Naive thymus-derived CD8-positive, alpha-beta T cell (primary cell): Measurements from ENCODE around the gene S1PR5. TPM values are rescaled to one million over a fixed set of nuclear protein-coding genes. Genes with fewer than 3 reads are reported as not detected.

Experiments used
- ATAC-seq, 2 donors: fragments of 150-1000 bp; cut with Tn5 transposase in 1 of 2; sonication (Bioruptor Pico), chemical (Tn5 transposase) in 1 of 2; 1 replicate in 1 of 2; 2 replicates in 1 of 2; pipeline ENCODE4 v1.10.0; 2021; ENCODE audit warnings: mild to moderate bottlenecking in 2 of 2, moderate library complexity in 2 of 2
- POLR2A ChIA-PET: fragments of 350-600 bp; sonication (Branson Sonifier 250); formaldehyde crosslinking; loops from one replicate; lab custom pipeline; 2021; ENCODE audit warnings: antibody characterized with exemption; lab: Charles Lee
- DNase-seq, 10 donors: peaks; one replicate each; pipeline versions ENCODE4 v3.0.0 to v3.0.0-alpha.2; 2020 to 2022
- H3K27ac Mint-ChIP-seq, 10 donors: one replicate each; pipeline ENCODE4 v1.8.0; 2020 to 2022; ENCODE audit warnings: mild to moderate bottlenecking in 10 of 10, mixed read lengths in 10 of 10, moderate library complexity in 4 of 10, inconsistent platforms in 1 of 10
- H3K27me3 Mint-ChIP-seq, 5 donors: one replicate each; pipeline ENCODE4 v1.8.0; 2021 to 2022; ENCODE audit warnings: mixed read lengths in 5 of 5
- H3K36me3 Mint-ChIP-seq, 3 donors: one replicate each; pipeline ENCODE4 v1.8.0; 2020 to 2022; ENCODE audit warnings: mixed read lengths in 3 of 3, mild to moderate bottlenecking in 2 of 3, inconsistent platforms in 1 of 3
- H3K4me1 Mint-ChIP-seq, 4 donors: one replicate each; pipeline ENCODE4 v1.8.0; 2021 to 2022; ENCODE audit warnings: mixed read lengths in 4 of 4
- H3K4me3 Mint-ChIP-seq, 10 donors: one replicate each; pipeline ENCODE4 v1.8.0; 2020 to 2022; ENCODE audit warnings: mild to moderate bottlenecking in 10 of 10, mixed read lengths in 10 of 10, moderate library complexity in 6 of 10, inconsistent platforms in 1 of 10
- H3K9me3 Mint-ChIP-seq, 9 donors: one replicate each; pipeline ENCODE4 v1.8.0; 2020 to 2022; ENCODE audit warnings: mixed read lengths in 9 of 9, mild to moderate bottlenecking in 3 of 9, inconsistent platforms in 1 of 9, moderate library complexity in 1 of 9
- microRNA-seq: library from miRNA; unstranded; fragments of <30 nt; microRNA quantifications from one replicate; pipeline ENCODE4 v1.2.0, GENCODE V29; 2022; ENCODE audit warnings: borderline microRNAs expressed
- polyA plus RNA-seq, 3 donors: library from polyadenylated mRNA; unstranded; fragments of 300-500 nt; fragmentation: Illumina TruSeq; gene quantifications; one replicate each; pipeline ENCODE4 v1.2.3, GENCODE V29; 2021
- total RNA-seq, 8 experiments: library from RNA in 2 of 8; stranded (reverse) in 2 of 8; gene quantifications; one replicate each; pipeline ENCODE4 v1.2.3 and lab custom pipeline; 2021 to 2026

Gene S1PR5
- total and polyA plus RNA-seq, 5 experiments from 2014 or later = 0.81 to 77.2 (median 0.99) TPM

- H3K27me3 Mint-ChIP-seq = no peaks in the 10 kb centered on the region
- POLR2A ChIA-PET = interaction anchor here (0.7 kb wide), 1 partner anchor 78 kb away, joined by 7 read pairs; no protein-coding TSS in a partner anchor
- H3K36me3 Mint-ChIP-seq = peaks cover 0 to 46% (median 9%) of the 10 kb centered on the region in 3 donors
- no peaks in the 10 kb centered on the region for H3K9me3 Mint-ChIP-seq
- H3K4me3 Mint-ChIP-seq = no peak overlapping the region
- no peak for ATAC-seq
- no peak for DNase-seq
- H3K27ac Mint-ChIP-seq = no peak overlapping the region
- H3K4me1 Mint-ChIP-seq = peaks cover 0 to 11% (median 5%) of the 10 kb centered on the region in 4 donors
These were observed 30.7 kb downstream of the S1PR5 start for GRCh38 chr19:10486551-10486950.

GRCh38 chr19:10478903-10479384 lies 38.3 kb downstream of the S1PR5 start:
- Mint-ChIP-seq H3K4me1 (peaks cover 3 to 19% (median 9%) of the 10 kb centered on the region in 4 donors), H3K9me3 (no peaks in the 10 kb centered on the region), H3K4me3 (peak overlapping the region; percentile 39 to 81 (median 66)), H3K27ac (peak overlapping the region in 9 of 10 donors; percentile 57 to 91 (median 71)), H3K36me3 (no peaks in the 10 kb centered on the region), H3K27me3 (no peaks in the 10 kb centered on the region)
- DNase-seq = peak; percentile 77 to 92 (median 89)
- ATAC-seq = peak; percentile 97 to 98
- POLR2A ChIA-PET = no interaction called here

- H3K9me3 Mint-ChIP-seq = no peaks in the 10 kb centered on the region
- DNase-seq (no peak), ATAC-seq (no peak)
- POLR2A ChIA-PET = no interaction called here
- no peaks in the 10 kb centered on the region for H3K36me3 Mint-ChIP-seq
- H3K4me1 Mint-ChIP-seq = peaks cover 3 to 16% (median 9%) of the 10 kb centered on the region in 4 donors
- peak overlapping the region in 8 of 10 donors; percentile 8 to 77 (median 42) for H3K4me3 Mint-ChIP-seq
- H3K27ac Mint-ChIP-seq = peak overlapping the region in 2 of 10 donors; percentile 35 to 53
- no peaks in the 10 kb centered on the region for H3K27me3 Mint-ChIP-seq
These were observed 38.8 kb downstream of the S1PR5 start for GRCh38 chr19:10478476-10478875.

GRCh38 chr19:10474962-10475451 lies 42.2 kb downstream of the S1PR5 start:
- H3K4me1 Mint-ChIP-seq = peaks cover 3 to 14% (median 9%) of the 10 kb centered on the region in 4 donors
- H3K36me3 Mint-ChIP-seq = no peaks in the 10 kb centered on the region
- H3K4me3 Mint-ChIP-seq = no peak overlapping the region
- H3K9me3 Mint-ChIP-seq = no peaks in the 10 kb centered on the region
- POLR2A ChIA-PET = interaction anchor here (0.6 kb wide), 1 partner anchor 52 kb away, joined by 6 read pairs; no protein-coding TSS in a partner anchor
- H3K27ac Mint-ChIP-seq = no peak overlapping the region
- no peak for ATAC-seq
- H3K27me3 Mint-ChIP-seq = peaks cover 0 to 2% (median 0%) of the 10 kb centered on the region in 5 donors
- DNase-seq = no peak

GRCh38 chr19:10473192-10473591 lies 44.1 kb downstream of the S1PR5 start:
- Mint-ChIP-seq H3K36me3 (no peaks in the 10 kb centered on the region), H3K4me1 (peaks cover 0 to 2% (median 0%) of the 10 kb centered on the region in 4 donors), H3K9me3 (no peaks in the 10 kb centered on the region), H3K4me3 (no peak overlapping the region), H3K27ac (no peak overlapping the region), H3K27me3 (peaks cover 0 to 11% (median 2%) of the 10 kb centered on the region in 5 donors)
- no peak for DNase-seq
- POLR2A ChIA-PET = interaction anchor here (0.7 kb wide), 1 partner anchor 180 kb away, joined by 4 read pairs; no protein-coding TSS in a partner anchor
- no peak for ATAC-seq

- Mint-ChIP-seq H3K36me3 (no peaks in the 10 kb centered on the region), H3K27me3 (peaks cover 0 to 11% (median 2%) of the 10 kb centered on the region in 5 donors), H3K4me3 (no peak overlapping the region), H3K27ac (no peak overlapping the region), H3K4me1 (no peaks in the 10 kb centered on the region), H3K9me3 (no peaks in the 10 kb centered on the region)
- POLR2A ChIA-PET = interaction anchor here (0.7 kb wide), 2 partner anchors 35 to 292 kb away, joined by 3 to 4 read pairs; no protein-coding TSS in a partner anchor
- ATAC-seq (peak; percentile 52 to 61), DNase-seq (peak in 2 of 10 donors; percentile 20 to 24)
These were observed 45.3 kb downstream of the S1PR5 start for GRCh38 chr19:10471909-10472308.

- H3K27ac Mint-ChIP-seq = no peak overlapping the region
- H3K4me1 Mint-ChIP-seq = no peaks in the 10 kb centered on the region
- H3K4me3 Mint-ChIP-seq = no peak overlapping the region
- H3K27me3 Mint-ChIP-seq = peaks cover 0 to 11% (median 0%) of the 10 kb centered on the region in 5 donors
- DNase-seq = no peak
- POLR2A ChIA-PET = interaction anchor here (0.5 to 0.6 kb wide), 2 partner anchors 36 to 631 kb away, joined by 4 to 5 read pairs; no protein-coding TSS in a partner anchor
- no peaks in the 10 kb centered on the region for H3K9me3 Mint-ChIP-seq
- ATAC-seq = no peak
- H3K36me3 Mint-ChIP-seq = peaks cover 0 to 3% (median 0%) of the 10 kb centered on the region in 3 donors
These were observed 49.1 kb downstream of the S1PR5 start for GRCh38 chr19:10468133-10468532.

GRCh38 chr19:10467104-10467706 lies 50.0 kb downstream of the S1PR5 start:
- POLR2A ChIA-PET = no interaction called here

GRCh38 chr19:10464456-10464855 lies 52.8 kb downstream of the S1PR5 start:
- POLR2A ChIA-PET = no interaction called here
- ATAC-seq = no peak

More at GRCh38 chr19:10467104-10467706, 50.0 kb downstream of the S1PR5 start:
- DNase-seq = no peak
- H3K9me3 Mint-ChIP-seq = no peaks in the 10 kb centered on the region
- no peak overlapping the region for H3K4me3 Mint-ChIP-seq
- no peak overlapping the region for H3K27ac Mint-ChIP-seq
- peaks cover 0 to 3% (median 0%) of the 10 kb centered on the region in 3 donors for H3K36me3 Mint-ChIP-seq
- peaks cover 0 to 11% (median 0%) of the 10 kb centered on the region in 5 donors for H3K27me3 Mint-ChIP-seq
- peaks cover 0 to 6% (median under 1%) of the 10 kb centered on the region in 4 donors for H3K4me1 Mint-ChIP-seq
- ATAC-seq = no peak

More at GRCh38 chr19:10464456-10464855, 52.8 kb downstream of the S1PR5 start:
- DNase-seq = no peak
- Mint-ChIP-seq H3K9me3 (no peaks in the 10 kb centered on the region), H3K27me3 (peaks cover 0 to 11% (median 0%) of the 10 kb centered on the region in 5 donors), H3K4me3 (no peak overlapping the region), H3K27ac (no peak overlapping the region), H3K36me3 (peaks cover 0 to 3% (median 0%) of the 10 kb centered on the region in 3 donors), H3K4me1 (peaks cover 6 to 11% (median 9%) of the 10 kb centered on the region in 4 donors)

Small RNA genes lying within 50 kb of the gene (microRNA-seq; reads per million reads assigned to microRNA genes)
- gene MIR1238 = not detected

Other genes starting within 250 kb of the S1PR5 start
- 1 to 10 TPM; 1.9 to 2.0 TPM for gene ICAM1, start 246.3 kb downstream of the S1PR5 start, total RNA-seq
- 1 to 10 TPM; 1.2 to 3.9 (median 2.8) TPM for gene ICAM1, start 246.3 kb downstream of the S1PR5 start, polyA plus RNA-seq
- under 1 TPM in 1 of 2 experiments, not detected in 1; 0.57 TPM for gene ICAM4, start 230.5 kb downstream of the S1PR5 start, total RNA-seq
- gene ICAM4, start 230.5 kb downstream of the S1PR5 start, polyA plus RNA-seq = under 1 TPM in 2 of 3 donors, not detected in 1; 0.22 to 0.42 TPM
- gene ICAM5, start 227.5 kb downstream of the S1PR5 start, total RNA-seq = not detected
- not detected for gene ICAM5, start 227.5 kb downstream of the S1PR5 start, polyA plus RNA-seq
- 10 to 100 TPM; 10.0 to 12.2 TPM for gene ZGLP1, start 207.6 kb downstream of the S1PR5 start, total RNA-seq
- under 1 TPM in 1 of 3 donors, not detected in 2; 0.27 TPM for gene ZGLP1, start 207.6 kb downstream of the S1PR5 start, polyA plus RNA-seq
- gene FDX2, start 201.4 kb downstream of the S1PR5 start, total RNA-seq = 10 to 100 TPM; 11.9 to 14.9 TPM
- gene FDX2, start 201.4 kb downstream of the S1PR5 start, polyA plus RNA-seq = 10 to 100 TPM; 14.3 to 26.7 (median 18.4) TPM
- 10 to 100 TPM; 52.1 to 55.8 TPM for gene RAVER1, start 183.9 kb downstream of the S1PR5 start, total RNA-seq
- 10 to 100 TPM; 11.2 to 23.6 (median 17.5) TPM for gene RAVER1, start 183.9 kb downstream of the S1PR5 start, polyA plus RNA-seq
- gene ICAM3, start 177.8 kb downstream of the S1PR5 start, total RNA-seq = 100 to 1,000 TPM; 122 to 127 TPM
- gene ICAM3, start 177.8 kb downstream of the S1PR5 start, polyA plus RNA-seq = 100 to 1,000 TPM; 214 to 229 (median 221) TPM
- gene TYK2, start 136.9 kb downstream of the S1PR5 start, total RNA-seq = 100 to 1,000 TPM; 313 to 319 TPM
- gene TYK2, start 136.9 kb downstream of the S1PR5 start, polyA plus RNA-seq = 10 to 100 TPM; 33.4 to 50.3 (median 43.9) TPM
- gene CDC37, start 113.9 kb downstream of the S1PR5 start, total RNA-seq = 100 to 1,000 TPM; 155 to 158 TPM
- 10 to 100 TPM; 63.2 to 81.1 (median 65.6) TPM for gene CDC37, start 113.9 kb downstream of the S1PR5 start, polyA plus RNA-seq
- gene PDE4A, start 96.9 kb downstream of the S1PR5 start, total RNA-seq = under 1 TPM; 0.88 to 0.99 TPM
- gene PDE4A, start 96.9 kb downstream of the S1PR5 start, polyA plus RNA-seq = 1 to 10 TPM in 2 of 3 donors, under 1 TPM in 1; 0.33 to 2.5 (median 1.9) TPM
- 10 to 100 TPM; 34.6 to 35.2 TPM for gene KEAP1, start 14.1 kb downstream of the S1PR5 start, total RNA-seq
- gene KEAP1, start 14.1 kb downstream of the S1PR5 start, polyA plus RNA-seq = 10 to 100 TPM; 15.1 to 25.7 (median 20.1) TPM
- 10 to 100 TPM; 52.0 to 53.4 TPM for gene ATG4D, start 26.5 kb upstream of the S1PR5 start, total RNA-seq
- 10 to 100 TPM in 2 of 3 donors, 1 to 10 TPM in 1; 9.2 to 19.3 (median 12.2) TPM for gene ATG4D, start 26.5 kb upstream of the S1PR5 start, polyA plus RNA-seq
- 10 to 100 TPM; 57.8 to 68.4 TPM for gene KRI1, start 48.6 kb upstream of the S1PR5 start, total RNA-seq
- gene KRI1, start 48.6 kb upstream of the S1PR5 start, polyA plus RNA-seq = 10 to 100 TPM; 12.8 to 46.9 (median 20.9) TPM
- 10 to 100 TPM; 27.2 to 28.1 TPM for gene CDKN2D, start 51.5 kb upstream of the S1PR5 start, total RNA-seq
- 100 to 1,000 TPM in 2 of 3 donors, 10 to 100 TPM in 1; 81.6 to 145 (median 108) TPM for gene CDKN2D, start 51.5 kb upstream of the S1PR5 start, polyA plus RNA-seq
- not detected for gene AP1M2, start 69.9 kb upstream of the S1PR5 start, total RNA-seq
- gene AP1M2, start 69.9 kb upstream of the S1PR5 start, polyA plus RNA-seq = under 1 TPM in 1 of 3 donors, not detected in 2; 0.25 TPM
- 100 to 1,000 TPM; 268 to 270 TPM for gene SLC44A2, start 108.1 kb upstream of the S1PR5 start, total RNA-seq
- gene SLC44A2, start 108.1 kb upstream of the S1PR5 start, polyA plus RNA-seq = 100 to 1,000 TPM; 201 to 331 (median 218) TPM
- gene ILF3, start 136.9 kb upstream of the S1PR5 start, total RNA-seq = 100 to 1,000 TPM; 385 to 391 TPM
- gene ILF3, start 136.9 kb upstream of the S1PR5 start, polyA plus RNA-seq = 10 to 100 TPM; 79.6 to 99.1 (median 92.8) TPM
- 10 to 100 TPM; 54.7 to 62.3 TPM for gene QTRT1, start 184.0 kb upstream of the S1PR5 start, total RNA-seq
- gene QTRT1, start 184.0 kb upstream of the S1PR5 start, polyA plus RNA-seq = 10 to 100 TPM; 33.5 to 41.0 (median 36.6) TPM
- 100 to 1,000 TPM; 267 to 270 TPM for gene DNM2, start 200.6 kb upstream of the S1PR5 start, total RNA-seq
- gene DNM2, start 200.6 kb upstream of the S1PR5 start, polyA plus RNA-seq = 10 to 100 TPM; 45.0 to 91.4 (median 60.9) TPM